ENCODE data around the gene CD48.

The CD48 gene

DNA sequence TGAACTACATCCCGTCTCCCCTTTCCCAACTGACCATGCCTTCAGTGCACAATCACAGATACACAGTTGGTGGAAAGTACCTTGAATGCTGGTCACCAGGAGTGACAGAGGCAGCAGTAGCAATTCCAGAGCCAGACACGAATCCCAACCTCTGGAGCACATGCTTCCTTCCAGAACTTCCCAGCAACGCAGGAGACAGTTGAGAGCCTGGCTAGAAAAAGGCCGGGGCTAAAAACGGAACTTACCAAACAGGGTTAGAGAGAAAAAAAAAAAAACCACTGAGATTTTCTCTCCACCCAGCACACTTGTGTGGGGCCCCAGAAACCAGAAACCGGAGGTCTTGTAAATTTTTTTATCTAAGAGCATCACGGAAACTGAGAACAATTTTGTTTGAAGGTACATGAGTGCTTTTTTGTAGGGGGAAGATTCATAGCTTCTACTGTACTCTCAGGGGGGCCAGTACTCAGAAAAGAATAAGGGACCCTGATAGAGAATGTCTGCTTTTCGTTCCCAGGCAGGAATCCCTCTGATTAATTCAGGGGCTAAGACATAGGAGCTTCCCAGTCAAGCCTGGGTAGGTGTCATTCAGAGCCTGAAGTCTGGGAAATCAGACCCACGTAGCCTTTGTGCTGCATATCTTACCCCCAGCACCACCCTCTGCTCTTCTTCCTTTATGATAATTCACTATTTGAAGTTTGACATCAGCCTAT lies at the start of gene CD48:
Gene CD48, minus strand, starts transcription at position 221 of the 710 bp plus-strand sequence. Its CDS starts 59 bp downstream, at position 162.
- DNase-seq, result no peak

GRCh38 chr1:160761046-160761445 lies 49.4 kb upstream of the CD48 start:
- no peak for DNase-seq

DNA sequence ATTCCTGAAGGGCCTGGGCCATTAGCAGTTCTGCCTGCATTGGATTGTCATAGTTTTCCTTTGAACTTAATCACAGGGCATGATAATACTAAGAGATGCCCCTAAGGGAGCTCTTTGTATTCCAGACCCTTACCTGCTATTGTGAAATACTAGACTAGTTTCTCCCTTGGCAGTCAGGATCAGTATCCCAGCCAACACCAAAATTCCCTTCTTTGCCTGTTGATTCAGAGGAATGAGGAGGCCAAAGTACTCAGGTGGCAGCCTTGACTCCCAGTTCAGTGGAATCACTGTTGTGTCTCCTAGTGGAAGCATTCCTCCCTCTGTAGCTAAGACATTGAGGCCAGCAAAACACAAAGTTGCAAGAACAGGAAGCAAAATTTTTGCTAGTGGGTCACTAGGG lies 48.1 kb upstream of the CD48 start:
- no peak for DNase-seq

- DNase-seq, result no peak
These were observed 46.9 kb upstream of the CD48 start for GRCh38 chr1:160758521-160758920.

- no peak for DNase-seq
These were observed 45.2 kb upstream of the CD48 start for GRCh38 chr1:160756849-160757201.

GRCh38 chr1:160755911-160756848 lies 44.6 kb upstream of the CD48 start:
- DNase-seq, result no peak

DNA sequence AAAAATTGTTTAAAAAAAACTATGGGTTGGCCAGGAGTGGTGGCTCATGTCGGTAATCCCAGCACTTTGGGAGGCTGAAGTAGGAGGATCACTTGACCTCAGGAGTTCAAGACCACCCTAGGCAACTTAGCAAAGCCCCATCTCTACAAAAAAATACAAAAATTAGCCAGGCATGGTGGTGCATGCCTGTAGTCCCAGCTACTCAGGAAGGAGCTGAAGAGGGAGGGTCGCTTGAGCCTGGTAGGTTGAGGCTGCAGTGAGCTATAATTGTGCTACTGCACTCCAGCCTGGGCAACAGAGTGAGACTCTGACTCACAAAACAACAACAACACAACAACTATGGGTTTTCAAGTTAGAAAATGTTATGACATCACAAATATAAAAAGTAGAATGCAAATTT lies 43.8 kb upstream of the CD48 start:
- no peak for DNase-seq

DNA sequence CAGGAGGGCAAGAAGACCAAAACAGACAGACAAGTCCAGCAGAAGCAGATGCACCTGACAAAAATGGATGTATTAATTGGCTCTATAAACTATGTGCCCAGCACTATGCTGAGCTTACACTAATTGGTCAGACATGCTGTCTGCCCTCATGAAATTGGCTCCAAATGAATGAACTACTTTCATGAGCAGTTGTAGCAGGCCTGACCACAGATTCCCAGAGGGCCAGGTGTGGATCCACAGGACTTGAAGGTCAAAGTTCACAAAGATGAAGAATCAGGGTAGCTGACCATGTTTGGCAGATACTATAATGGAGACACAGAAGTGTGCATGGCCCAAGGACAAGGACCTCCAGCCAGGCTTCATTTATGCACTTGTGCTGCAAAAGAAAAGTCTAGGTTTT lies 42.0 kb upstream of the CD48 start:
- DNase-seq, result no peak

- DNase-seq, result no peak
These were observed 41.3 kb upstream of the CD48 start for GRCh38 chr1:160752924-160753323.

DNA sequence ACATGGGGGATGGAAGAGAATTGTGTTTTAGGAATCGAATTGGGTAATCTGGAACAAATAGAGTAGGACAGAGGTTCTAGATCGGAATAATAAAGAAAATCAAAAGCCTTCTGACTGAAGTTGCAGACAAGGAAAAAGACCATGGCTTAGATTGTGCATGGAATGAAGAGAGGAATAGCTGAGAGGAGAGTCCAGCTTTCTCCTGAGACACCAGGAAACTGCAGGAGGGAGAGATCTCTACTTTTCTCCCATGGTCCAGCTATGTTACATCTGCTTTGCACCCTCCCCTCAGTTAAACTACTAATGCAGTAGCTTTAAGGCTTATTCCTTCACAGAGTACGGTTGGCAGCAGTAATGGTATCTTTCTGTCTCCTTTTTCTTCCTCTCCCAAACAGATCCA lies 40.8 kb upstream of the CD48 start:
- DNase-seq, result no peak

- no peak for DNase-seq
These were observed 39.0 kb upstream of the CD48 start for GRCh38 chr1:160750608-160751007.

DNA sequence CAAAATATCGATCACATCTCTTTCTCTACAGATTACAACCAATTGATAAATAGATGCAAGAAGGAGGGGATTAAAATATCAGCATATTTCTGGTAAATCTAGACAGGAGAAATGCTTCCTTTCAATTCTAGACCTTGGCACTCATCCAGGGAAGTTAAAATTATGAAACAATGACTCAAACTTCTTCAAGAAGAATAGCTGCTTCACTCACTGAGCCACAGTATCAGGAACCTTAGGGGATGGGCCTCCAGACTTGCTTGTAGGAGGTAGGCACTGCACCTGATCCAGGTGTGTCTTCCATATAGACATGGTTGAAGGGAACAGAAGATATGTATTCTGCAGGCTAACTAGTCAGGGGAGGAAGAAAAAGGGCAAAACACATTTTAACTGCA lies 37.3 kb upstream of the CD48 start:
- no peak for DNase-seq

DNA sequence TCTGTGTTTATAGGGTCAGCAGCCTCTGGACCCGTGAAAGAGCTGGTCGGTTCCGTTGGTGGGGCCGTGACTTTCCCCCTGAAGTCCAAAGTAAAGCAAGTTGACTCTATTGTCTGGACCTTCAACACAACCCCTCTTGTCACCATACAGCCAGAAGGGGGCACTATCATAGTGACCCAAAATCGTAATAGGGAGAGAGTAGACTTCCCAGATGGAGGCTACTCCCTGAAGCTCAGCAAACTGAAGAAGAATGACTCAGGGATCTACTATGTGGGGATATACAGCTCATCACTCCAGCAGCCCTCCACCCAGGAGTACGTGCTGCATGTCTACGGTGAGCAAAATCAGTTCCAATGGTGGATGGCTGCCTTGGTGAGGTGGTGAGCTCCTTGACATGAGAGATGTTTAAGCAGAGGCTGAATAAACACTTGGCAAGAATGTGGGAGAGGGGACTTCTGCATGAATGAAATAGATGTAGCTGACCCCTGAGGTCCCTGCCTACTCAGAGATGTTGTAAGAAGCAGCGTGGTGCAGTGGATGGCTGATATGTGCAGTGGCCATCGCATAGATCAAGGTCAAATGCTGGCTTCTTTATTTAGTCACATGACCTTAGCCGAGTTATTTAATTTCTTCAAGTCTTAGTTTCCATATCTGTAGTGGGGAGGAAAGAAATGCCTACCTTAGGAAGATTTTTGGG lies 36.7 kb upstream of the CD48 start:
- DNase-seq, result no peak

- no peak for DNase-seq
These were observed 36.1 kb upstream of the CD48 start for GRCh38 chr1:160747717-160748116.

DNA sequence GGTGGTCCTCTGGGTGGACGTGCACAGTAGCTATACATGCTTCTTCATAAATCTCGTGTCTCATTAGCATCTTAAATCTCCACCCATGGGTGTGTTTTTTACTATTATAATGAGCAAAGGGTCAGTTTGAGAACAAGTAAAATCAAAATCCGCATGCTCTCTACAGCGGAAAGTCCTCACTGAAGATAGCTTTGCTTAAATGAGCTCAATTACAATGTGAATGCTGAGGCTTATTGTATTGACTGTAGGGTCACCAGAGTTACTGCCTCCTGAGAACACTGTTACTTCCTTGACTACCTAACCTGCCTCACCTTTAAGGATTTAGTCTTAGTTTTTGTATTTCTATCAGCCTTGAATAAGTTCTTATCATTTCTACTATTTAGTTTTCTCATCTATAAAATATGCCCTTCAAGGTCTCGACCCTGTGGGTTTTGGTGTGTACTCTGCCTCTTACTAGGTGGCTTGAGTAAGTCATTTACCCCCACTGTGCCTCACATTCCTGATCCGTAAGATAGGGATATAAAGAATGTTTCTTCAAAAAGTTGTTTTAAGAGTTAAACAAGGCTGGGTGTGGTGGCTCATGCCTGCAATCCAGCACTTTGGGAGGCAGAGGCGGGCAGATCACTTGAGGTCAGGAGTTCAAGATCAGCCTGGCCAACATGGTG lies 35.3 kb upstream of the CD48 start:
- no peak for DNase-seq

GRCh38 chr1:160745551-160745950 lies 33.9 kb upstream of the CD48 start:
- DNase-seq, result no peak

- DNase-seq, result no peak
These were observed 33.4 kb upstream of the CD48 start for GRCh38 chr1:160744852-160745520.

DNA sequence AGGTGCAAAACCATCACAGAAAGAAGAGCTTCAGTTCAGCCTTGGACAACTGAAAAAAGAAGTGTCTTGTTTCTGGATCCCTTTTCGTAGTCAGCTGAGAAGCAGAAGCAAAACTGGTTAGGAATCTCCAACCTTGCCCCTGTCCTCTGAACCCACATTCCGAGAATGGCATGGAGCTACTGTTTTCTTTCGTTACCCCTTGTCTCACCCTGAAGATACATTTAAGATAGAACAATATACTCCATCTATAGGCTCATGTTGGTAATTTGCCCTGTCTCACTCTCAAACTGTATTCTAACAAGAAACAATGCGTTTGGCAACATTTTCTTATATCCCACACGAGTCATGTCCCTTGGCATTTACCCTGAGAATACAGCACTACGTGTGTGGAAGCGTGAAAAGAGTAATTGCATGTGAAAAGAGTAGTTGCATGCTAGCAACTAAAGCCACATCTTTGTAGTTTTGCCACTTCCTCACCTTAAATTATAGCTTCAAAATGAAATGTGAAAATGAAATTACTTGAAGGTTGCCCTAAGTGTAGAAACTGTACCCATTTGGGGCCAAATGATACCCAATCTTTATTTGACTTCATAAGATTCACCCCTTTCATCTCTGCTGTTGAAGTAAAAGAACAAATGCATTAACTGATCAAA lies 32.7 kb upstream of the CD48 start:
- no peak for DNase-seq

- no peak for DNase-seq
These were observed 31.6 kb upstream of the CD48 start for GRCh38 chr1:160743266-160743665.

DNA sequence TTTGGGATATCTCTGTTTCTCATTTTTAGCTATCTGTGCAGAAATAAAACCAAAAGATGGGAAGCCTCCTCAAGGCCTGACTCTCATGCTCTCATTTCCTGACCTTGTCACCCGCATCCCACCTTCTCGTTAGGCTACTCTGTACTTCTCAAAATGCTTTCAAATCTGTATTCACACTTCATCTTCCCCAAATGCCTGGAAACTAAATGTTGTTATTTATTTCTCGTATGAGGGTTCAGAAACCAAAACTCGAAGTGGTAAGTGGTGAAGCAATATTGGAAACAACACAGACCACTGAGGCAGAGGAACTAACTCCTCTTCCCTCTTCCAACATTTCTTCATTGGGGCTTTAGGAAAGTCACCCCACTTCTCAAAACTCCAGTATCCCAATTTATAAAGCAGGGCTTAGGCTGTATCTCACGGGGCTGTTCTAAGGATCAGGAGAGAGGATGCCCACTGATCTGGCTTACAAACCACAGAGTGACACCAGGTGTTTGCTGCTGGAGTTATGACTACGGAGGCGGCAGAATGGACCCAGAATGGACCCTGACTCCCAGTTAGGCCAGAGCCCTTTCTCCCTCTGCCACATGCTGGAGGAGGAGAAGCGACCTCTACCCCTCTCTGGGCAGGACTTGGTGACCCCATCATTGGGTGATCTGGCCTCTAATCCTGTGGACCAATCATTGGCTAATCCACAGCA lies 31.0 kb upstream of the CD48 start:
- no peak for DNase-seq

- DNase-seq, result no peak
These were observed 30.2 kb upstream of the CD48 start for GRCh38 chr1:160741612-160742348.

Data from NCI-H1105 (cell line).